Measurements from ENCODE around the gene SKIC8.

DNA sequence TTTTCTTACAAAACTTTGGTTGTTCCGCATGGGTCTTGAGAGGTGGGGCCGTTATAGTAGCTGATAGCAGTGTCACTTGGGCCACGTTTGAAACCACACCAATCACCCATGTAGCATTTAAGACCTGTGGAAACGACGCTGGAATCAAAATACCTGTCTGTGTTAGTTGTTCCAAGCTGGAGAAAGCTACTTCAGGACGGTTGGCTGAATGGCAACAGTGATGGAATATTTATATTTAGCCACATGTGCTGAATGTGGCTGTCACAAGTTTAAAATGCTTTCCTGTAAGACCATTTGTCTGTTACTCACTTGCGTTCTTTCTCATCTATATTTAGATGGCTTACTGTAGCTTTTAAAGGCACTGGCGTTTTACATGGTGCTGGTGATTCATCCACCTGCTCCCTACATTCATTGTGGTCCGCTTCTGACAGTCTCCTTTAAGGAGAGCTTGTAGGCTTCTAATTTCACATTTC, 33.6 kb downstream of the SKIC8 start:
- TF ChIP-seq, protein P1, sequence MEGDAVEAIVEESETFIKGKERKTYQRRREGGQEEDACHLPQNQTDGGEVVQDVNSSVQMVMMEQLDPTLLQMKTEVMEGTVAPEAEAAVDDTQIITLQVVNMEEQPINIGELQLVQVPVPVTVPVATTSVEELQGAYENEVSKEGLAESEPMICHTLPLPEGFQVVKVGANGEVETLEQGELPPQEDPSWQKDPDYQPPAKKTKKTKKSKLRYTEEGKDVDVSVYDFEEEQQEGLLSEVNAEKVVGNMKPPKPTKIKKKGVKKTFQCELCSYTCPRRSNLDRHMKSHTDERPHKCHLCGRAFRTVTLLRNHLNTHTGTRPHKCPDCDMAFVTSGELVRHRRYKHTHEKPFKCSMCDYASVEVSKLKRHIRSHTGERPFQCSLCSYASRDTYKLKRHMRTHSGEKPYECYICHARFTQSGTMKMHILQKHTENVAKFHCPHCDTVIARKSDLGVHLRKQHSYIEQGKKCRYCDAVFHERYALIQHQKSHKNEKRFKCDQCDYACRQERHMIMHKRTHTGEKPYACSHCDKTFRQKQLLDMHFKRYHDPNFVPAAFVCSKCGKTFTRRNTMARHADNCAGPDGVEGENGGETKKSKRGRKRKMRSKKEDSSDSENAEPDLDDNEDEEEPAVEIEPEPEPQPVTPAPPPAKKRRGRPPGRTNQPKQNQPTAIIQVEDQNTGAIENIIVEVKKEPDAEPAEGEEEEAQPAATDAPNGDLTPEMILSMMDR (IDR thresholded peaks at IDR 0.05): no peak
- TF ChIP-seq POLR2A (IDR thresholded peaks at IDR 0.05): no peak
